GM12892 (cell line): ENCODE results near the gene CRIP2.
A peak's percentile ranks its signal among the peaks of the same experiment; 100 is the strongest.

ENCODE experiments used
- DNase-seq: peaks from one replicate; pipeline ENCODE4 v3.0.0; 2011; ENCODE audit not compliant: insufficient read length
- FAIRE-seq: peaks from 2 replicates; lab custom pipeline; 2011; peaks lifted over from hg19 to GRCh38; lab: Jason Lieb, UNC
- POLR2A ChIP-seq: IDR thresholded peaks from 2 replicates; pipeline ENCODE4 v1.6.1; 2011; ENCODE audit warnings: low read depth, low read length, control low read depth
- POLR2AphosphoS5 ChIP-seq: IDR thresholded peaks from 2 replicates; pipeline ENCODE4 v1.6.1; 2011; ENCODE audit warnings: low read depth, low read length, control low read depth
- TAF1 ChIP-seq: IDR thresholded peaks from 2 replicates; pipeline ENCODE4 v1.6.1; 2011; ENCODE audit warnings: low read depth, mild to moderate bottlenecking, control low read depth, low read length, borderline replicate concordance

CRIP2 gene

GRCh38 chr14:105501504-105502291 lies 27.1 kb downstream of the CRIP2 start:
- DNase-seq (peak; percentile 5), FAIRE-seq (no peak)
- no peak for TF ChIP-seq POLR2A
- no peak for TF ChIP-seq TAF1
- TF ChIP-seq POLR2AphosphoS5 = no peak

DNA sequence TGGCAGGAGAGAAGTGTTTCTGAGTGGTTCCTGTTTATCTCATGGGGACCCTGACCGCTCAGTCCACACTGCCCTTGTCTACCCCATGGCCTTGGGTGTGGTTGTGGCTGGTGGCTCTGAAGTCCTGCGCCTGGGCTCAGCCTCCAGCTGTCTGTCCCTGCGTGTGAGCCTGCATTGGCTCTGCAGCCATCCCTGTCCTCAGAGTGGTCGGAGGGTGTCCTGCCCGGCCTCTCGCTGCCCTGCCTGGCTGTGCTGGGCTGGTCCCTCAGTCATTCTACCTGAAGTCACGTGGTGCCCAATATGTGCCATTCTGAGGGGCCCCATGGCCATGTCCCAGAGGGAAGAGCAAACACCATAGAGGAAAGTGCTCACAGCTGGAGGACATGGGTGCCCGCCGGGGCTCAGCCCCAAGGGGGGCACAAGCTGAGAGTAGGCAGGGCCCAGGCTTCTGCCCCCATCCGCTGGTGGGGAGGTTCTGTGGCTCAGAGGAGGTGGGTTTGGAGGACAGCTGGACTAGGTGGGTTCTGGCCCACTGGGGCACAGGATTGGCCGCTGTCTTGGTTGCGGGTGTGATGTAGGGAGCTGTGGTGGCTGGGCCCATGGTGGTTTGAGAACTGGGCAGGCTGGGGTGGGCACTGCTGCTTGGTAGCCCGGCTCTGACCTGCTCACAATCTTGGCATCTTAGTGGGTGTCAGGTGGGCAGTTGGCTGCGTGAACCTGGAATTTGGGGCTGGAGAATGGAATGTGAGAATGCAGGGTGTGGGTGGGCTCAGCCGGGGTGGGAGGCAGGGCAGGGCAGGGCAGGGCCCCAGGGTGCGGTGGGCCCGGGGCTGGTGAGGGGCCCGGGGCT lies 28.1 kb downstream of the CRIP2 start:
- DNase-seq (peak; percentile 18), FAIRE-seq (no peak)
- no peak for TF ChIP-seq POLR2AphosphoS5
- TF ChIP-seq POLR2A = no peak
- no peak for TF ChIP-seq TAF1

GRCh38 chr14:105503296-105503640 lies 28.6 kb downstream of the CRIP2 start:
- no peak for FAIRE-seq
- no peak for TF ChIP-seq POLR2A
- no peak for TF ChIP-seq POLR2AphosphoS5
- TF ChIP-seq TAF1 = no peak
- peak; percentile 21 for DNase-seq

DNA sequence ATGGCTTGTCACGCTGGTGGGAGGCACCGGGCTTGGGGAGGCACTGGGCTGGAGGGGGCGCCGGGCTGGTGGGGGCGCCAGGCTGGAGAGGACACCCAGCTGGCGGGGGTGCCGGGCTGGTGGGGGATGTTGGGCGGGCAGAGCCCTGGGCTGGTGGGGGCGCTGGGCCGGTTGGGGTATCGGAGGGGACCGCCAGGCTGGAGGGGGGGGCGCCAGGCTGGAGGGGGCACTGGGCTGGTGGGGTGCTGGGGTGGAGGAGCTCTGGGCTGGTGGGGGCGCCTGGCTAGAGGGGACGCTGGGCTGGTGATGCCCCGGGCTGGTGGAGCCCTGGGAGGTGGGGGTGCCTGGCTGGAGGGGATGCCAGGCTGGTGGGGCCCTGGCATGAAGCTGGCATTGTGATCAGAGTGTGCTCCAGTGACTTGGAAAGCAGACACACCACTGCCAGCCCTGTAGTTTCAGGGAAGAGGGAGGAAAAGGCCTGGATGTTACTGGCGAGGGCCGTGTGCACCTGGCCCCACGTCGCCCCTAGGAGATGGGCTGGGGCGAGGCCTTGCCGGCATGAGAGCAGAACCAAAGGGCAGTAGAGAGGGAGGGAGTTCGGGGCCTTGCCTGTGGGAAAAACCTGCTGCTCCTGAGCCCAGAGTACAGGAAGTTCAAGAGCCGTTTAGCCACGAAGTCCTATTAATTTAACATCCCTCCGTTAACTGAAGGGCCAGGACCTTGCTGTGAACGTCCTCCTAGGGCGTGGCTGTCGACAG lies 29.5 kb downstream of the CRIP2 start:
- TF ChIP-seq POLR2A (no peak), POLR2AphosphoS5 (no peak), TAF1 (no peak)
- no peak for FAIRE-seq

GRCh38 chr14:105505101-105505500 lies 30.5 kb downstream of the CRIP2 start:
- TF ChIP-seq POLR2A = no peak
- no peak for TF ChIP-seq POLR2AphosphoS5
- TF ChIP-seq TAF1 = no peak
- FAIRE-seq = no peak

More for the DNA sequence above, 29.5 kb downstream of the CRIP2 start:
- peak; percentile 19 for DNase-seq

DNA sequence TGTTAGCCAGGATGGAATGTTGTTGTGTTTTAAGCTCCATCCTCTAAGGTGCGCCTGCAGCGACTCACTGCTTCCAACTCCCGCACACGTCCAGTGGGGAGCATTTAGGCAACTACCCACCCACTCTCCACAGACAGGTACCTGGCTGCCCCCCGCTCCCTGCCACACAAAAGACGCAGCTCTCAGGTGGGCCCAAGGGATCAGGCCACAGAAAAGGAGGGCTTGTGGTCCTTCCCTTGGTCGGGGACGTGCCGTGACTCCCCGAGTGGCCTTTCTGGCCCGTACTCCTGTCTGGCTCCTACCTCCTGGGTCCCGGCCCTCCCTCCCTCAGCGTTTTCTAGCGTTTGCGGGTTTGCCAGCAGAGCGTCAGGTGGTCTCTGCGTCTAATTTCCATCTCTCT lies 32.6 kb downstream of the CRIP2 start:
- DNase-seq (no peak), FAIRE-seq (no peak)

More at GRCh38 chr14:105505101-105505500, 30.5 kb downstream of the CRIP2 start:
- peak; percentile 8 for DNase-seq

GRCh38 chr14:105508069-105508468 lies 33.4 kb downstream of the CRIP2 start:
- no peak for FAIRE-seq
- no peak for TF ChIP-seq TAF1
- no peak for TF ChIP-seq POLR2A
- no peak for TF ChIP-seq POLR2AphosphoS5
- DNase-seq = no peak

More for the DNA sequence above, 32.6 kb downstream of the CRIP2 start:
- TF ChIP-seq TAF1 (no peak), POLR2A (no peak), POLR2AphosphoS5 (no peak)

GRCh38 chr14:105508601-105509000 lies 34.0 kb downstream of the CRIP2 start:
- FAIRE-seq (no peak), DNase-seq (no peak)
- TF ChIP-seq TAF1 = no peak
- TF ChIP-seq POLR2A = no peak
- TF ChIP-seq POLR2AphosphoS5 = no peak

DNA sequence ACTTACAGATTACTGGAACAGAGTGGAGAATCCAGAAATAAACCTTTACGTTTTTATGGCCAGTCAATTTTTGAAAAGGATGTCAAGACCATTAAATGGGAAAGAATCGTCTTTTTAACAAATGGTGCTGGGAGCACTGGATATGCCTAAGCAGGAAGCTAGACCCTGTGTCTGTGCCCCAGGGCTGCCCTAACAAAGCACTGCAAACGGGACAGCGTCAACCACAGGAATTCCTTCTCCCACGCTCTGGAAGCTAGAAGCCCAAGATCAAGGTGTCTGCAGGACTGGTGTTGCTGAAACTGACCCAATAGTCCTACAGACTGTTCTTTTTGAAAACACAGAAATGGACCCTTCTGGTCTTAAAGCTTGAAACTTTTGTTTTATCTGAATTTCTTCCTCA lies 42.5 kb downstream of the CRIP2 start:
- FAIRE-seq (no peak), DNase-seq (no peak)
- TF ChIP-seq POLR2A (no peak), POLR2AphosphoS5 (no peak), TAF1 (no peak)

GRCh38 chr14:105519946-105520698 lies 45.5 kb downstream of the CRIP2 start:
- no peak for FAIRE-seq
- DNase-seq = no peak
- no peak for TF ChIP-seq POLR2AphosphoS5
